Colon (tissue), 2 donors: Measurements from ENCODE around the gene VWF.
"Not testable (repeated sequence)": the region's sequence is repeated elsewhere in the genome, so short reads cannot be mapped to it uniquely, and the experiment has no call there.

ENCODE experiments used
- FAIRE-seq: peaks from 2 replicates; lab custom pipeline; 2012; peaks lifted over from hg19 to GRCh38; lab: Jason Lieb, UNC
- donor health status: control.
- donor health status: control.

The VWF gene

DNA sequence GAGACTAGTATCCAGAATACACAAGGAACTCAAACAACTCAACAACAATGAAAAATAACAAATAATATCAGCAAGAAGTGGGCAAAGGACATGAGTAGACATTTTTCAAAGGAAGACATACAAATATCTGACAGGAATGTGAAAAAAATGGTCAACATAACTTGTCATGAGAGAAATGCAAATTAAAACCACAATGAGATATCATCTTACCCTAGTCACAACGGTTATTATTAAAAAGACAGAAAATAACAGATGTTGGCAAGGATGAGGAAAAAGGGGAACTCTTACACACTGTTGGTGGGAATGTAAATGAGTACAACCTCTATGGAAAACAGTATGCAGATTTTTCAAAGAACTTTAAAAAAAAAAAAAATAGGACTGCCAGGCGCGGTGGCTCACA lies 20.4 kb downstream of the VWF start:
- FAIRE-seq, result no peak

DNA sequence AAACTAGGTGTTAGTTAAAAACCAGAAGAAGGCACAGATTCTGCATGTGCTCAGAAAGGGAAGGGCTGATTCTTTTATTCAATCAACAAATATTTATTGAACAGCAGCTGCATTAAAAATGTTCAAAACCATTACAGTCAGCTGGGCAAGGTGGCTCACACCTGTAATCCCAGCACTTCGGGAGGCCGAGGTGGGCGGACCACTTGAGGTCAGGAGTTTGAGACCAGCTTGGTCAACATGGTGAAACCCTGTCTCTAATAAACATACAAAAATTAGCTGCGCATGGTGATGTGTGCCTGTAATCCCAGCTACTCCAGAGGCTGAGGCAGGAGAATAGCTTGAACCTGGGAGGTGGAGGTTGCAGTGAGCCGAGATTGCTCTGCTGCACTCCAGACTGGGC lies 22.4 kb downstream of the VWF start:
- FAIRE-seq, result not testable (repeated sequence)

- FAIRE-seq, result no peak
Observed at GRCh38 chr12:6099316-6099715, 25.2 kb downstream of the VWF start.

DNA sequence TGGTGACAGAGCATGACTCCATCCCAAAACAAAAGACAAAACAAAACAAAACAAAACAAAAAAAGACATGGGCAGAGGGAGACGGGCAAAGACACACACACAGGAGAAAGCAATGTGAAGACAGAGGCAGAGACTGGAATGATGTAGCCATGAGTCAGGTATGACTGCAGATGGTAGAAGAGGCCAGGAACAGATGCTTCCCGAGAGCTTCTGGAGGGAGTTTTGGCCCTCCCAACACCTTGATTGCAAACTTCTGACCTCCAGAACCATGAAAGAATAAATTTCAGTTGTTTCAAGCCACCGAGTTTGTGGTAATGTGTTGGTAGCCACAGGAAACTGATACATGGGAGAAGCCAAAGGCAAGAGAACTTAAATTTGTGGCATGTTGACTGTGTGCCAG lies 27.1 kb downstream of the VWF start:
- no peak for FAIRE-seq

DNA sequence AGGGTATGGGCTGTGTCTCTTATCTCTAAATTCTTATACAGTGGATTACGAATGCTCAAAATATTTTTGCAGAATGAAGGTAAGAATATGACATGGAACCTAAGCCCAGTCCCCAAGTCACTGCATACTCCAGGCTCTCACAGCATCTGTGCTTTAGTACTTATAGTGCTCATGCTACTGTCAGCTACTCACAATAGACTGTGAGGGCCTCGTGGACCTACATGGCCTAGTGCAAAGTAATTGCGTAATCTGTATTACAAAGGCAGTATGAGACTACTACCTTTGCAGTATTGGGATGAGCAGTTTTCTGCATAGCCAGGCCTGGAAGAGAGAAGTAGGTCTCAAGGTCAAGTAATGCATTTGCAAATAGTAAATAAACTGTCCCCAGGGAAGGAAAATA lies 27.9 kb downstream of the VWF start:
- FAIRE-seq, result no peak

- no peak for FAIRE-seq
Observed at GRCh38 chr12:6095269-6095668, 29.2 kb downstream of the VWF start.

- no peak for FAIRE-seq
Observed at GRCh38 chr12:6093764-6094163, 30.7 kb downstream of the VWF start.

DNA sequence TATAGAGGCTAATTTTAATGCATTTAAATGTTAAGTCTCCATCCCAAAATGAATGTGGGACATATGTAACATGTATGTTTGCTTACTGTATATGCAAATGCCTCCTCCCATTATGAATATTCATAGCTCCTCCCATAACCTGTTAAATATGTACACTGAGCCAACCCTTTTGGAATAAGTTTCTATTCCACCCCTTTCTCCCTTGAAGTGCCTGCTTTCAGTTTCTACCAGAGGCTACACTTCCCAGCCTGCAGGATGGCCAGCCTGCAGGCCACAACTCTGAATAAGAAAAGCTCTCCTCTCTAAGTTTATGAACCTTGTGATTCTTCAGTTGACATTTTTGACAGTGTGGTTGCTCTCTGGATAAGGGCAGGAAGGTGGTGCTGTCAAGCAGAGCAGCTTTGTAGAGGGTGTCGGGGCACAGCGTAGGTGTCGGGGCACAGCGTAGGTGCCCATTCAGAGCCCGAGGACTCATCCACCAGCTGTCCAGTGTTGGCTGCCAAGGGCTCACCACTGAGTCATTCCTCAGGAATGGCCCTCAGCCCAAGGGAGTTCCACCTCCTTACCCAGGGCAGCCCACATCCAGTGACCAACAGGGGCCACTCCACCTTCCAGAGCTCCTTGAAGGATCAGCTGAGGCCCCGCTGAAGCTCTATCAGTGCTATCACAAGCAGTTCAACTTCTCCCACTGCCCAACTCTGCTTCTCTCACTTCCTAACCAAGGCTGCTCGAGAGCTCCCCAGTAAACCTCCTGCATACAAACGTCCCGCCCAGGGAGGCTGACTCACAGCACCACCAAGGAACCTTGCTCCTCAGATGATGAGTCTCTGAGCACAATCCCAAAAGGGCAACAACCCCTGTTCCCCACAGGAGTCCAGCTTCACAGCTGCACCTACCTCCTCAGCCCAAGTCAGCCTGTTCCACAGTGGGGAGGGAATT lies 31.4 kb downstream of the VWF start:
- FAIRE-seq, result no peak

DNA sequence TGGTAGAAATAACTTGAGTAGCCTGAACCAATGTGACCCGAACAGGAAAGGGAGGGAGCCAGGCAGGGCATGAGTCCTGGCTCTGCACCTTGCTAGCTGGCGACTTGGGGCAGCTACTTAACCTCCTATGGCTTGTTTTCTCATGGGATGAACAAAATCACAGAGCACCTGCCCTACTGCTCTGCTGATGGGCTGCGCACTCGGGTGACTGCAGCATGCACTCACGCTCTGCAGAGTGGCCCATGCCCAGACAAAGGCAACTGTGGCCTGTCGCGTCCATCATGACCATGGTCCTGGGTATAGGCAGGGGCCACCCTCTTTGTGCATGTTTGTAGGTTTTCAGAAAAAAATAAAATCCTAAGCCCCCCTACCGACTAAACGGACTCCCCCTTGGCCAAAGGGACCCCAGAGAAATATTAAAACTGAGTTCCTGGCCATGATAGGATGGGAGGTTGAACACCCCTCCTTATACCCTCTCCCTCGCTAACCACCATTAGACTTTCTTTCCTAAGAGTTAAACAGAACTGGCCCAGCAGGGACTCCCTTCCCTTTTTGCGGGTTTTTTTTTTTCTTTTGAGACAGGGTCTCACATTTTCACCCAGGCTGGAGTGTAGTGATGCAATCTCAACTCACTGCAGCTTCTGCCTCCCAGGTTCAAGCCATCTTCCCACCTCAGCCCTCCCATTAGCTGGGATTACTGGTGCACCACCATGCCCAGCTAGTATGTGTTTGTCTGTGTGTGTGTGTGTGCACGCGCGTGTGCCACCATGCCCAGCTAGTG lies 32.5 kb downstream of the VWF start:
- no peak for FAIRE-seq

GRCh38 chr12:6090803-6091202 lies 33.7 kb downstream of the VWF start:
- FAIRE-seq, result no peak

GRCh38 chr12:6088921-6089747 lies 35.3 kb downstream of the VWF start:
- no peak for FAIRE-seq

GRCh38 chr12:6086316-6086715 lies 38.2 kb downstream of the VWF start:
- FAIRE-seq, result no peak

GRCh38 chr12:6085841-6086240 lies 38.6 kb downstream of the VWF start:
- no peak for FAIRE-seq

DNA sequence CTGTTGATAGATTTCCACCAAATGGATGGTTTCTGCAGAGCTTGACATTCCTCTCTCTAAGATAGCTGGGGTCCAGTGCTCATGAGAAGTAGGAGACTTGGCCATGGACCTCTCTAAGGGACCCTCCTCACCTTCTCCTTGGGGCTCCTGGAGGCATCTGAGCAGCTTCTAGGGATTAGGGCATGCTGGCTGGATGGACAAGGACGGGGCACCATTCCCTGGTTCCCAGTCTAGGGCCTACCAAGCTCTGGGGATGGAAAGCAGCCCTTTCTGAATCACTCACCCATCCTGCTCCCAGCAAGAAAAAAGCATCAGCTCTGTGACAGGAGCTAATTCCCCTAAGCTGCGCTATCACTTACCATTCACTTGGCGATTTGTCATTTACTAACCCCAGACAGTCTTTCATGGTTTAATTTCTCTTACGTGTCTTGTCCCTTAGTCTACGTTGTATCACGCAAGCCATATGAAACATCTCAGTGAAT lies 39.5 kb downstream of the VWF start:
- FAIRE-seq, result no peak

DNA sequence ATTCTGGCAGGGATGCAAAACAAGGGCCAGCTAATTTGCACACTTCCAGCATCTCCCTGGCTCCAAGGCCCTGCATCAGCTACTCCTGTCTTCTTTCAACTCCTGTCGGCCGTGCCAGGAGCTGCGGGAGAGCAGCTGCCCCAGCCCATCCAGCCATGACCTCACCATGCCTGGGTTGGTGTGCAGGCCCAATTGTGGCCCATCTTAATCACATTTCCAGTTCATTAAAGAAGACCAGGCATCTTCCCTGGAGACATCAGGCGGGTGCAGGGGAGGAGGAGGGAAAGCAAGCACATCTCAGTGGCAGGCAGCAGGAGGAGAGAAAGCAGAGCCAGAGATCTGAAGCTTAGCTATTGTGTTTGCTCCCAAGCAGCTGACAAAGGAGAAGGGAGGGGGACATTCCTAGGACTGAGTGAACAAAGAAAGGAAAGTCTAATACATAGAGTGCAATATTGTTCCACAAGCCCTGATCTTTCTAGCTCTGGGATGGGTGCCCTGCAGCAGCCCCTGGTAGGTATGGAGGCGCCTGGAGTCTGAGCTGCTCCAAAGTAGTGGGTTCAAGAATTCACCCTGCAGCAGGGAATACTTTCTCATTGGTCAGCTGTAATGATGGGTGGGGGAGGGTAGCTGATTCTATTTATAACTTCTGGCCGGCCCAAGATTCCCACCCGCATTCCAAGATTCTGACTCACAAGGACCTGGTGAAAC lies 40.1 kb downstream of the VWF start:
- no peak for FAIRE-seq

DNA sequence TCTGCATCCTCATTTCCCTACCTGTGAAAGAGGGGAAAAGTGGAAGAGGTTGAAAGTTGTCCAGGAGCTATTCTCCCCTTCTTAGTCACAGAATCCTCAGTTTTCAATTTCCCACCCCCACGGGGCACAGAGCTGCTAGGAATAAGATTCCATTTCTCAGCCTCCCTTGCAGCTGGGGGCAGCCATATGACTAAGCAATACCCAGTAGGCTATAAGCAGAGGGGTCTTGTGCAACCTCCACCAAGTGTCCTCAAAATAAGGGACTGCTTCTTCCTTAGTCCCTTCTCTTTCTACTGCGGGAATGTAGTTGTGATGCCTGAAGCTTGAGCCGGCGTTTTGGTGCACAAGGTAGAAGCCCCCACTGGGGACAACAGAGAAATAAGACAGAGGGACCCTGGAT lies 40.9 kb downstream of the VWF start:
- FAIRE-seq, result no peak

- no peak for FAIRE-seq
Observed at GRCh38 chr12:6082613-6083012, 41.9 kb downstream of the VWF start.

DNA sequence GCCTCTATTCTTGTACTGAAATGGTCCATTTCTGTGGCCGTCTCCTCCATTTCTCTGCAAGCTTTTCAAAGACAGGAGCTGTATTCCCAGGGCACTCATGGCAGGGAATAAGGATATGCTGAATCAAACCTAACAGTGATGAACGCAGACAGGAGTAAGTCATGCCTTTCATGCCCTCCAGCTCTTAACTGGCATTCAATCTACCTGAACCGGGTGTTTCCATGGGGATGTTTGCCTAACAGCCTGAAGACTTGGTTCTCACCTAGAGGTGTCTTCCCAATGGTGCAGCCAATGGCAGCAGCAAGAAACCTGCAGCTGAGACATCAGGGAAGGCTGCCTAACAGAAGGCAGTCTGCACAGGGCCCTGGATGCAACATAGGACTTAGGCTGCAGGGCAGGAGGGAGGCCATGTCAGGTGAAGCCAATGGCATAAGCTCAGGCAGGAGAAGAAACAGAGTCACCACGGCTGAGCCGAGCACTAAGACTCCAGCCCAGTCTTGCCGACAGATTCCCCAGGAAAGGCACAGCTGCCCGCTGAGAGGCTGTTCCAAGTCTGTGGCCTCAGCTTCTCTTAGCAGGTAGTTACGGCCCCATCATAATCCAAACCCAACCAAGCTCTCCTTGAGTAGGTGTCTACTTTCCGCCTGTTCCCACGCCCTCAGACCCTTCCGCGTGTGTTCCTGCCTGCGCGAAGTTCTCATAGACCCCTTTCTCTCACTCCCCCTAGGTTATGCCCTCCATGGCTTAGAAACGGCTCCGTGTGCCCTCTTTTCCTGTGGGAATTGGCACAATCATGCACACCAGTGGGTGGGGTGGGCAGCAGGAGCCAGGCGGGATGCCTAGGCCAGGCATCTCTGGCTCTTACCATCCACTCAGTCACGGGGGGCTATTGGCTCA lies 44.1 kb downstream of the VWF start:
- no peak for FAIRE-seq

GRCh38 chr12:6078398-6079096 lies 45.9 kb downstream of the VWF start:
- no peak for FAIRE-seq

- no peak for FAIRE-seq
Observed at GRCh38 chr12:6077692-6078083, 46.8 kb downstream of the VWF start.
